Fibroblast of lung (primary cell): Measurements from ENCODE around the gene NIT2. TPM values are rescaled to one million over a fixed set of nuclear protein-coding genes. Genes with fewer than 3 reads are reported as not detected.

ENCODE experiments used
- DNase-seq, 2 donors: peaks; one replicate each; pipeline versions ENCODE4 v3.0.0 to v3.0.0-alpha.2; 2010; ENCODE audit warnings: low read depth in 2 of 2
- H2AFZ ChIP-seq: 2 replicates; pipeline ENCODE4 v1.5.1; 2012; ENCODE audit warnings: low read length, control low read depth, inconsistent platforms
- H3K27ac ChIP-seq: 2 replicates; pipeline ENCODE4 v1.5.1; 2011; ENCODE audit warnings: low read length, control low read depth; ENCODE audit not compliant: insufficient read depth
- H3K27me3 ChIP-seq: 2 replicates; pipeline ENCODE4 v1.5.1; 2011; ENCODE audit warnings: mild to moderate bottlenecking, low read length; ENCODE audit not compliant: control insufficient read depth, insufficient read depth
- H3K36me3 ChIP-seq: 2 replicates; pipeline ENCODE4 v1.5.1; 2011; ENCODE audit warnings: low read length; ENCODE audit not compliant: control insufficient read depth, insufficient read depth
- H3K4me1 ChIP-seq: 2 replicates; pipeline ENCODE4 v1.5.1; 2011; ENCODE audit warnings: low read length; ENCODE audit not compliant: control insufficient read depth, insufficient read depth; ENCODE audit errors: extremely low read depth
- H3K4me2 ChIP-seq: 2 replicates; pipeline ENCODE4 v1.5.1; 2011; ENCODE audit warnings: low read length, control low read depth; ENCODE audit not compliant: insufficient read depth; ENCODE audit errors: extremely low read depth
- H3K4me3 ChIP-seq, 4 experiments: fragments of 200-600 bp in 1 of 4; sonication (generic) in 1 of 4; replicated peaks in 1 of 4; 2 replicates each; pipeline ENCODE4 v1.5.1; 2011 to 2016; ENCODE audit warnings: low read length in 4 of 4, low read depth in 3 of 4, mild to moderate bottlenecking in 3 of 4, control low read depth in 2 of 4, inconsistent platforms in 1 of 4, mixed read lengths in 1 of 4; ENCODE audit not compliant: insufficient read depth in 1 of 4; ENCODE audit errors: control extremely low read depth in 1 of 4
- H3K79me2 ChIP-seq: 2 replicates; pipeline ENCODE4 v1.5.1; 2012; ENCODE audit warnings: mild to moderate bottlenecking, low read length, inconsistent platforms; ENCODE audit not compliant: control insufficient read depth, insufficient read depth
- H3K9ac ChIP-seq: 2 replicates; pipeline ENCODE4 v1.5.1; 2011; ENCODE audit warnings: mild to moderate bottlenecking, low read length, control low read depth; ENCODE audit not compliant: insufficient read depth
- H3K9me3 ChIP-seq: 2 replicates; pipeline ENCODE4 v1.5.1; 2012; ENCODE audit warnings: low read depth, low read length; ENCODE audit not compliant: control insufficient read depth, insufficient read depth
- H4K20me1 ChIP-seq: 2 replicates; pipeline ENCODE4 v1.5.1; 2011; ENCODE audit warnings: low read length; ENCODE audit not compliant: control insufficient read depth, insufficient read depth; ENCODE audit errors: extremely low read depth
- CTCF ChIP-seq, 2 donors: IDR thresholded peaks in 1 of 2; conservative IDR thresholded peaks in 1 of 2; 1 replicate in 1 of 2; 2 replicates in 1 of 2; pipeline ENCODE4 v1.5.1; 2011 to 2012; ENCODE audit warnings: low read length in 2 of 2, control low read depth in 1 of 2, inconsistent platforms in 1 of 2, low read depth in 1 of 2, mild to moderate bottlenecking in 1 of 2
- EZH2 ChIP-seq: IDR thresholded peaks from 2 replicates; pipeline ENCODE4 v1.5.1; 2012; ENCODE audit warnings: low read length, control low read depth, mild to moderate bottlenecking; ENCODE audit errors: missing control alignments
- polyA plus RNA-seq, 2 donors: library from polyadenylated mRNA; depleted of rRNA in 1 of 2; stranded (reverse) in 1 of 2; unstranded in 1 of 2; fragments of >200 nt; gene quantifications; 2 replicates each; pipeline ENCODE4 v1.2.1, GENCODE V29; 2011 to 2012; ENCODE audit warnings: missing spikeins in 1 of 2
- total RNA-seq: library from RNA; depleted of rRNA; stranded (reverse); fragments of >200 nt; gene quantifications from 2 replicates; pipeline ENCODE4 v1.2.1, GENCODE V29; 2014

NIT2 gene
- total and polyA plus RNA-seq, 2 donors (not counting 1 experiment from before 2014, with no cell fraction given) = 13.4 to 53.8 TPM

- DNase-seq = no peak
- Histone ChIP-seq H3K4me2 (no peak overlapping the region), H3K4me1 (peaks cover 4% of the 10 kb centered on the region), H3K4me3 (no peak overlapping the region), H3K27me3 (no peaks in the 10 kb centered on the region), H3K79me2 (peaks cover 3% of the 10 kb centered on the region), H3K27ac (no peak overlapping the region), H3K36me3 (peaks cover 2% of the 10 kb centered on the region), H3K9me3 (no peaks in the 10 kb centered on the region), H4K20me1 (no peaks in the 10 kb centered on the region), H2AFZ (no peak overlapping the region), H3K9ac (no peak overlapping the region)
- no peak for TF ChIP-seq CTCF (conservative IDR thresholded peaks at IDR 0.05 in 1 of 2, IDR thresholded peaks at IDR 0.05 in 1 of 2; ENCODE audit: low read depth in 1 of 2, low read length in 2 of 2)
- no peak for TF ChIP-seq EZH2
Observed at GRCh38 chr3:100338911-100339310, 4.4 kb downstream of the NIT2 start.

GRCh38 chr3:100339786-100340185, 5.2 kb downstream of the NIT2 start:
- no peak for DNase-seq
- TF ChIP-seq EZH2 (no peak), CTCF (conservative IDR thresholded peaks at IDR 0.05 in 1 of 2, IDR thresholded peaks at IDR 0.05 in 1 of 2; ENCODE audit: low read depth in 1 of 2, low read length in 2 of 2) (no peak)
- H3K36me3 ChIP-seq = peaks cover 3% of the 10 kb centered on the region
- peaks cover 3% of the 10 kb centered on the region for H3K79me2 ChIP-seq
- no peaks in the 10 kb centered on the region for H3K27me3 ChIP-seq
- no peak overlapping the region for H3K4me2 ChIP-seq
- H3K9ac ChIP-seq = no peak overlapping the region
- H4K20me1 ChIP-seq = no peaks in the 10 kb centered on the region
- H3K4me3 ChIP-seq = no peak overlapping the region
- no peaks in the 10 kb centered on the region for H3K9me3 ChIP-seq
- no peak overlapping the region for H3K27ac ChIP-seq
- no peak overlapping the region for H2AFZ ChIP-seq
- H3K4me1 ChIP-seq = no peaks in the 10 kb centered on the region

DNA sequence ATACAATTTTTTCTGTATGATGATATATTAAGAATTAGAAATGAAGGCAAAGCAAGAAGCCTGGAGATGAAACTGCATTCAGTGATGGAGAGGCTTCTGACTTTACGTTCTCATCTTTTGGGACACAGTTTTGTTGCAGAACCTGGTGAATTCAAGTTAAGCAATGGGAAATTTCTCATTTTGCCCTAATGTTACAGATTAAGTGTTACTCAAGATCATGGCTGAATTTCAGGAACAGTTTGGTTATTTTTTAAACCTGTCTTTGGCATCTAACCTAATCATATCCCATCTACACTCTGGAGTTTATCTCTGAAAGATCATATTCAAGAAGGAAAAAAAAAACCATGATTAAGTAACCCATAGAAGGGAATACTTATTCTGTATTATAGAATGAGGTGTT, 6.0 kb downstream of the NIT2 start:
- Histone ChIP-seq H3K9me3 (no peaks in the 10 kb centered on the region), H3K4me1 (no peaks in the 10 kb centered on the region), H3K9ac (no peak overlapping the region), H3K79me2 (peaks cover under 1% of the 10 kb centered on the region), H3K36me3 (peaks cover 3% of the 10 kb centered on the region), H3K27me3 (no peaks in the 10 kb centered on the region), H2AFZ (no peak overlapping the region), H3K27ac (no peak overlapping the region), H3K4me3 (no peak overlapping the region), H3K4me2 (no peak overlapping the region), H4K20me1 (no peaks in the 10 kb centered on the region)
- TF ChIP-seq EZH2 (no peak), CTCF (conservative IDR thresholded peaks at IDR 0.05 in 1 of 2, IDR thresholded peaks at IDR 0.05 in 1 of 2; ENCODE audit: low read depth in 1 of 2, low read length in 2 of 2) (no peak)
- no peak for DNase-seq
